Mesendoderm (in vitro differentiated cells): ENCODE results near the gene SLC7A8.

Experiments used
- DNase-seq: peaks from one replicate; pipeline ENCODE4 v3.0.0; 2013
- H2AK5ac ChIP-seq: 2 replicates; pipeline ENCODE4 v1.6.1; 2013; ENCODE audit warnings: low read length, inconsistent platforms
- H2BK120ac ChIP-seq: 2 replicates; pipeline ENCODE4 v1.6.1; 2013; ENCODE audit warnings: low read depth, mild to moderate bottlenecking, low read length, moderate library complexity, mixed read lengths
- H2BK15ac ChIP-seq: replicated peaks from 2 replicates; pipeline ENCODE4 v1.6.1; 2013; ENCODE audit warnings: low read depth, mild to moderate bottlenecking, moderate library complexity
- H2BK5ac ChIP-seq: 2 replicates; pipeline ENCODE4 v1.6.1; 2013; ENCODE audit warnings: low read length, inconsistent platforms
- H3K18ac ChIP-seq: 2 replicates; pipeline ENCODE4 v1.6.1; 2013; ENCODE audit warnings: mild to moderate bottlenecking, low read length, mixed read lengths
- H3K23ac ChIP-seq: one replicate; pipeline ENCODE4 v1.6.1; 2013; ENCODE audit warnings: low read length
- H3K27ac ChIP-seq: 2 replicates; pipeline ENCODE4 v1.5.1; 2013; ENCODE audit warnings: low read depth, mild to moderate bottlenecking, inconsistent platforms, low read length, moderate library complexity
- H3K27me3 ChIP-seq: 2 replicates; pipeline ENCODE4 v1.6.1; 2013; ENCODE audit warnings: low read length, control low read depth, mild to moderate bottlenecking, inconsistent platforms; ENCODE audit not compliant: insufficient read depth, poor library complexity
- H3K36me3 ChIP-seq: 2 replicates; pipeline ENCODE4 v1.6.1; 2013; ENCODE audit warnings: low read length, inconsistent platforms; ENCODE audit not compliant: control insufficient read depth, insufficient read depth
- H3K4ac ChIP-seq: one replicate; pipeline ENCODE4 v1.6.1; 2013; ENCODE audit warnings: low read depth, mild to moderate bottlenecking, low read length, moderate library complexity
- H3K4me1 ChIP-seq: 2 replicates; pipeline ENCODE4 v1.6.1; 2013; ENCODE audit warnings: low read depth, low read length, inconsistent platforms; ENCODE audit not compliant: control insufficient read depth
- H3K4me2 ChIP-seq: 2 replicates; pipeline ENCODE4 v1.6.1; 2013; ENCODE audit warnings: low read length
- H3K4me3 ChIP-seq: 2 replicates; pipeline ENCODE4 v1.5.1; 2013; ENCODE audit warnings: mild to moderate bottlenecking, low read length
- H3K56ac ChIP-seq: one replicate; pipeline ENCODE4 v1.6.1; 2013; ENCODE audit warnings: low read length
- H3K79me1 ChIP-seq: 2 replicates; pipeline ENCODE4 v1.6.1; 2013; ENCODE audit warnings: low read length, inconsistent platforms
- H3K79me2 ChIP-seq: 2 replicates; pipeline ENCODE4 v1.6.1; 2013; ENCODE audit warnings: mild to moderate bottlenecking, low read length; ENCODE audit not compliant: control insufficient read depth, insufficient read depth
- H3K9ac ChIP-seq: 2 replicates; pipeline ENCODE4 v1.6.1; 2013; ENCODE audit warnings: low read length, inconsistent platforms
- H4K5ac ChIP-seq: one replicate; pipeline ENCODE4 v1.6.1; 2013; ENCODE audit warnings: low read length
- H4K8ac ChIP-seq: one replicate; pipeline ENCODE4 v1.6.1; 2013; ENCODE audit warnings: low read depth, mild to moderate bottlenecking, control low read depth, low read length, moderate library complexity
- whole genome bisulfite sequencing: extraction: QIAGEN DNeasy Blood & Tissue Kit; methylation state at CpG from one replicate; pipeline ENCODE4 v1.1.7; 2013; ENCODE audit warnings: low lambda C conversion rate, missing lambda C conversion rate; ENCODE audit not compliant: insufficient coverage; ENCODE audit errors: extremely low coverage; 5-methylcytosine and 5-hydroxymethylcytosine counted together

SLC7A8 gene

DNA sequence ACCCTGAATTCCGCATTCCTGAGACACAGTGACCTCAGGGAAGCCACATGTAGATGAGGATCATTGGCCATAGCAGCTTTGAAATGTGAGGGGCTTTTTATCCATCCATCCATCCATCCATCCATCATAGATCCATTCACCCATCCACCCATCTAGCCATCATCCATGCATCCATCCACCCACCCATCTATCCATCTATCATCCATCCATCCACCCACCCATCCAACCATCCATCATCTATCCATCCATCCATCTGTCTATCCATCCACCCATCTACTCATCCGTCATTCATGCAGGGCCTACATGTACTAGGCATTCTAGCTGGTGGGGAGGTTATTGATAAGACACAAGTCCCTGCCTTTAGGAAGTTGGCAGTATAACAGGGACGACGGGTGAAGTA, 36.5 kb downstream of the SLC7A8 start:
- DNase-seq = no peak
- H2AK5ac ChIP-seq = no peak overlapping the region
- H3K27me3 ChIP-seq = no peaks in the 10 kb centered on the region
- H3K56ac ChIP-seq = no peak overlapping the region
- H2BK120ac ChIP-seq = no peak overlapping the region
- H3K36me3 ChIP-seq = peaks cover 2% of the 10 kb centered on the region
- no peak overlapping the region for H4K8ac ChIP-seq
- WGBS = no CpG with 5 or more reads among the region's 4 CpGs
- H3K79me1 ChIP-seq = no peaks in the 10 kb centered on the region
- H3K4me3 ChIP-seq = no peak overlapping the region
- H3K23ac ChIP-seq = no peak overlapping the region
- H3K4ac ChIP-seq = no peak overlapping the region
- H3K27ac ChIP-seq = no peak overlapping the region
- H2BK5ac ChIP-seq = no peak overlapping the region
- no peak overlapping the region for H3K9ac ChIP-seq
- H4K5ac ChIP-seq = no peak overlapping the region
- H3K4me1 ChIP-seq = no peaks in the 10 kb centered on the region
- H3K4me2 ChIP-seq = no peak overlapping the region
- no peaks in the 10 kb centered on the region for H3K79me2 ChIP-seq
- no peak overlapping the region for H2BK15ac ChIP-seq
- no peak overlapping the region for H3K18ac ChIP-seq

DNA sequence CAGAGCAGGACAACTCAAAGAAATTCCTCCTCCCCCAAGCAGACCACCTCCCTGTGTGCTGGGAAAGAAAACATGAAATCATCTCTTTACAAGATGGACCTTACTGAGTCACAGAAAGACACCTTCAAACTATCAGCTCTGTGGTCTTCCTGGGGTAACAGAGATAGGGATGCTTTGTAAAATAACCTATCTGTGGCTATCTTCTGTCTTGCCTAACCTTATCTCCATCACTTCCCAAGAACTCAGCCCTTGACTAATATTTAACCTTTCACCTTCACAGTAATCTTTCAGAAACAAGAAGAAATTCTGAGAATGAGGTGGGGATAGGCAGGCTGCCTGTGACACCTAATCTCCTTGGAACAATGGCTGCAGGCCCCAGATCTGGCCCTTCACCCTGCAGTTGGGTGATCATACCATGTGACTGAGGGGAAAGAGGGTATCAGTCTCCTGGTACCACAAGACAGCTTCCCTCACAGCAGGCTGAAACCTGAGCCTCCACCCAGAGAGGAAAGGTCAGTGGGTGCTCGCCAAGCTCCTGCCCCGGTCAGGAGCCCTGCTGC, 37.0 kb downstream of the SLC7A8 start:
- H3K56ac ChIP-seq = no peak overlapping the region
- no peak overlapping the region for H3K23ac ChIP-seq
- H3K79me1 ChIP-seq = no peaks in the 10 kb centered on the region
- peaks cover 2% of the 10 kb centered on the region for H3K36me3 ChIP-seq
- no peak overlapping the region for H2BK15ac ChIP-seq
- H3K27me3 ChIP-seq = no peaks in the 10 kb centered on the region
- no peak overlapping the region for H3K4ac ChIP-seq
- H2BK5ac ChIP-seq = no peak overlapping the region
- H3K18ac ChIP-seq = no peak overlapping the region
- H3K4me1 ChIP-seq = no peaks in the 10 kb centered on the region
- no peak overlapping the region for H3K4me2 ChIP-seq
- no peak overlapping the region for H4K5ac ChIP-seq
- no peaks in the 10 kb centered on the region for H3K79me2 ChIP-seq
- no peak overlapping the region for H3K27ac ChIP-seq
- no peak overlapping the region for H3K9ac ChIP-seq
- H2AK5ac ChIP-seq = no peak overlapping the region
- no peak overlapping the region for H2BK120ac ChIP-seq
- H3K4me3 ChIP-seq = no peak overlapping the region
- no peak overlapping the region for H4K8ac ChIP-seq
- DNase-seq = peak; percentile 64
- no CpG with 5 or more reads among the region's 2 CpGs for WGBS

DNA sequence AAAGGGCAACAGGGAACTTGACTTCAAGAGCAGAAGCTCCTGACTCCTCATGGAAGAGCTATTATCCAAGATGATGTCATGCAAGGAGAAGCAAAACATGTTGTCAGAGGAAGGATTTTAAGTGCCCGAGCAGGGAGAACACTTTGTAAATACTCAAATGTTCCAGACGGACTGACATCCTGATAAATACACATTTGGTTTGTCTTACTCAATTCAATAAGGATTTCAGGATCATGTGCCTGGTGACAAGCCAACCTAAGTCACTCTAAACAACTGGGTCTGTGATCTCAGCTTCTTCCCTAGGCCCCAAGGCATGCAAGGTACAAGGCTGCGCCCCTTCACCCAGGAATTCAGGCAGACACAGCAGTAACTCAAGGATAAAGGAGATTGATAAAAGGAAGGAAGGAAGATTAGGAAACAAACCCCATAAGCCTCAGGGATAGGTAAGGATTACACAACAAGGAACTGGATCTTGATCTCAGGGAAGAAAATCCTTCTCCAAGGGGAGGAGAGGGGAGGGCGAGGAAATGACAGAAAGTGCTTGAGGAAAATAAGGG, 37.6 kb downstream of the SLC7A8 start:
- DNase-seq = no peak
- Histone ChIP-seq H4K5ac (no peak overlapping the region), H3K18ac (no peak overlapping the region), H2BK120ac (no peak overlapping the region), H3K4me2 (no peak overlapping the region), H3K56ac (no peak overlapping the region), H2BK15ac (no peak overlapping the region), H2BK5ac (no peak overlapping the region), H3K4me3 (no peak overlapping the region), H3K4ac (no peak overlapping the region), H3K27me3 (no peaks in the 10 kb centered on the region), H3K27ac (no peak overlapping the region), H3K79me1 (no peaks in the 10 kb centered on the region), H3K23ac (no peak overlapping the region), H3K36me3 (peaks cover 2% of the 10 kb centered on the region), H3K4me1 (no peaks in the 10 kb centered on the region), H3K79me2 (no peaks in the 10 kb centered on the region), H4K8ac (no peak overlapping the region), H2AK5ac (no peak overlapping the region), H3K9ac (no peak overlapping the region)
- no CpG with 5 or more reads among the region's 4 CpGs for WGBS

DNA sequence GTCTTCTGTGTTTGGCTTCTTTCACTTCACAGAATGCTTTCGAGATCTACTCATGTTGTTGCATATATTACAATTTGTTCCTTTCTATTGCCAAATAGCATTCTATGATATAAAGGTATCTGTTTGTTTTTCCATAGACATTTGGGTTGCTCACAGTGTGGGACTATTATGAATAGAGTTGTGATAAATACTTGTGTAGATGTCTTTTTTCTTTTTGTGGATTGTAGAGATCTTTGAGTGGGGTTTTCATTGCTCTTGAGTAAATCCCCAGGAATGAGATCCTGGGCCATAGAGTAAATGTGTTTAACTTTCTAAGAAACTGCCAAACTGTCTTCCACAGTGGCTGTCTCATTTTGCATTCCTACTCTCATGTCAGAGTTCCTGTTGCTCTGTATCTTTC, 39.5 kb downstream of the SLC7A8 start:
- H3K23ac ChIP-seq = no peak overlapping the region
- DNase-seq = no peak
- no peak overlapping the region for H2AK5ac ChIP-seq
- no peak overlapping the region for H2BK120ac ChIP-seq
- H3K27me3 ChIP-seq = no peaks in the 10 kb centered on the region
- H4K5ac ChIP-seq = no peak overlapping the region
- WGBS = no CpG with 5 or more reads among the region's 1 CpG
- peaks cover 2% of the 10 kb centered on the region for H3K36me3 ChIP-seq
- H3K18ac ChIP-seq = no peak overlapping the region
- H3K4me3 ChIP-seq = no peak overlapping the region
- no peak overlapping the region for H3K9ac ChIP-seq
- H2BK15ac ChIP-seq = no peak overlapping the region
- H3K27ac ChIP-seq = no peak overlapping the region
- no peaks in the 10 kb centered on the region for H3K79me1 ChIP-seq
- no peaks in the 10 kb centered on the region for H3K4me1 ChIP-seq
- no peak overlapping the region for H3K4me2 ChIP-seq
- no peak overlapping the region for H2BK5ac ChIP-seq
- H3K56ac ChIP-seq = no peak overlapping the region
- no peaks in the 10 kb centered on the region for H3K79me2 ChIP-seq
- no peak overlapping the region for H3K4ac ChIP-seq
- H4K8ac ChIP-seq = no peak overlapping the region

DNA sequence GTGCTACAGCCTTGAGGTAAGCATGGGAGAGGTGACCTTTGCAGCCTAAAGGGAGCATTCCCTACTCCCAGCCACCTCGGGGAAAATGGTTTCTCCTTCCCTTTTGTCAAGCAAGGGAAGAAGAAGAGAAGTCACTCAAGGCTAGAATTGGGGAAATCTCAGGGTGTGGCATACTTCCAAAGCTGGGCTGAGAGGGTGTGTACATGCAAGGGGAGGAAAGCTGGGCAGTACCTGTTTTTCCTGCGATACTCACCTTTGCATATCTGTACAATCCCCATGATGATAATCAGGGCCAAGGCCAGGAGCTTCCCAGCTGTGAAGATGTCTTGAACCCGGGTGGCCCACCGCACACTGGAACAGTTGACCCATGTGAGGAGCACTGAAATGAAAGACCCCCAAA, 40.6 kb downstream of the SLC7A8 start:
- no peaks in the 10 kb centered on the region for H3K79me2 ChIP-seq
- DNase-seq = no peak
- H4K8ac ChIP-seq = no peak overlapping the region
- H2AK5ac ChIP-seq = no peak overlapping the region
- peaks cover 2% of the 10 kb centered on the region for H3K36me3 ChIP-seq
- H2BK15ac ChIP-seq = no peak overlapping the region
- H3K56ac ChIP-seq = no peak overlapping the region
- WGBS = no CpG with 5 or more reads among the region's 4 CpGs
- no peak overlapping the region for H3K9ac ChIP-seq
- H3K4me2 ChIP-seq = no peak overlapping the region
- H2BK120ac ChIP-seq = no peak overlapping the region
- no peaks in the 10 kb centered on the region for H3K4me1 ChIP-seq
- H3K4me3 ChIP-seq = no peak overlapping the region
- no peaks in the 10 kb centered on the region for H3K27me3 ChIP-seq
- no peak overlapping the region for H3K27ac ChIP-seq
- no peak overlapping the region for H4K5ac ChIP-seq
- H3K23ac ChIP-seq = no peak overlapping the region
- no peak overlapping the region for H3K4ac ChIP-seq
- no peak overlapping the region for H2BK5ac ChIP-seq
- H3K18ac ChIP-seq = no peak overlapping the region
- no peaks in the 10 kb centered on the region for H3K79me1 ChIP-seq
